ENCODE data around the gene CAV3. TPM values are rescaled to one million over a fixed set of nuclear protein-coding genes. Genes with fewer than 3 reads are reported as not detected.

Gene CAV3
- total RNA-seq, 1 experiment from 2014 or later: not detected

DNA sequence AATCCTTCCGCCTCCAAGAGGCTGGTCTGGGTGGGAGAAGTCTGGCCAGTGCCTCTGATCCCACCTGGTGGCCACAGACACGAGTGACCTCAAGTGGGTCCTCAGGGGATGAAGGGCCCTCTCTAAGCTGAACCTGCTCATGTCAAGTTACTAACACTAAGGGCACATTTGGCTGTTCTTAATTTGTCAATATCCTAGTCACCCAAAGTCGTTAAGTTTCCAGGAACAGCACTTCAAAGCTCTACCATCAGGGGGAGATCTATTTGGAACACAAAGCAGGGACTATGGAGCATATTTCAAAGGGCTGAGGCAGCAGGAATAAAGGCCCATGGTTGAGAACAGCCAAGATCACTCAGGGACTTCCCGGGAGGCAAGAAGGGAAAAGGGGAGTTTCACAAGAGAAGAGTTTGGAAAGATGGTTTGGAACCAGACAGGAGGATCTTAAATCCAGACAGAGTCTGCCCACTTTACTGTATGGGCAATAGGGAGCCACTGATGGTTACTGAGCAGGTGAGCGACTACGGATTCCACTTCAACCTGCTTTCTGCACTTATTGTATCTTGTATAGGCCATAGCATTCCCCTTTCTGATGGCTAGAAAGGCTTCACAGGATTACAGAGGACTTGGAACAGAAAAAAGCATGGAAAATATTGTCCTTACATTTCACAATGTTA, 22.1 kb downstream of the CAV3 start:
- H2AFZ ChIP-seq (ENCODE audit: low read depth, low read length, poor library complexity, severe bottlenecking): no peak overlapping the region
- no peak overlapping the region for H3K9ac ChIP-seq (ENCODE audit: low read length)
- TF ChIP-seq CEBPB (IDR thresholded peaks at IDR 0.05; ENCODE audit: low read depth) (no peak), RAD21 (IDR thresholded peaks at IDR 0.05; ENCODE audit: low read depth) (peak; percentile 43; the same call in 1 of the 2 replicates), EZH2phosphoT487 (IDR thresholded peaks at IDR 0.05; ENCODE audit: borderline replicate concordance) (no peak), EZH2 (IDR thresholded peaks at IDR 0.05) (no peak)
- TF ChIP-seq, protein P1, sequence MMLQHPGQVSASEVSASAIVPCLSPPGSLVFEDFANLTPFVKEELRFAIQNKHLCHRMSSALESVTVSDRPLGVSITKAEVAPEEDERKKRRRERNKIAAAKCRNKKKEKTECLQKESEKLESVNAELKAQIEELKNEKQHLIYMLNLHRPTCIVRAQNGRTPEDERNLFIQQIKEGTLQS (IDR thresholded peaks at IDR 0.05): no peak
- TF ChIP-seq, protein P2, sequence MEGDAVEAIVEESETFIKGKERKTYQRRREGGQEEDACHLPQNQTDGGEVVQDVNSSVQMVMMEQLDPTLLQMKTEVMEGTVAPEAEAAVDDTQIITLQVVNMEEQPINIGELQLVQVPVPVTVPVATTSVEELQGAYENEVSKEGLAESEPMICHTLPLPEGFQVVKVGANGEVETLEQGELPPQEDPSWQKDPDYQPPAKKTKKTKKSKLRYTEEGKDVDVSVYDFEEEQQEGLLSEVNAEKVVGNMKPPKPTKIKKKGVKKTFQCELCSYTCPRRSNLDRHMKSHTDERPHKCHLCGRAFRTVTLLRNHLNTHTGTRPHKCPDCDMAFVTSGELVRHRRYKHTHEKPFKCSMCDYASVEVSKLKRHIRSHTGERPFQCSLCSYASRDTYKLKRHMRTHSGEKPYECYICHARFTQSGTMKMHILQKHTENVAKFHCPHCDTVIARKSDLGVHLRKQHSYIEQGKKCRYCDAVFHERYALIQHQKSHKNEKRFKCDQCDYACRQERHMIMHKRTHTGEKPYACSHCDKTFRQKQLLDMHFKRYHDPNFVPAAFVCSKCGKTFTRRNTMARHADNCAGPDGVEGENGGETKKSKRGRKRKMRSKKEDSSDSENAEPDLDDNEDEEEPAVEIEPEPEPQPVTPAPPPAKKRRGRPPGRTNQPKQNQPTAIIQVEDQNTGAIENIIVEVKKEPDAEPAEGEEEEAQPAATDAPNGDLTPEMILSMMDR (IDR thresholded peaks at IDR 0.05 in 2 of 3, conservative IDR thresholded peaks at IDR 0.05 in 1 of 3; ENCODE audit: borderline replicate concordance in 1 of 3, insufficient read depth in 1 of 3, low read depth in 2 of 3, low read length in 2 of 3): peak; percentile 30 to 66 (median 60); a peak in 5 of 6 replicates
- no peaks in the 10 kb centered on the region for H3K79me2 ChIP-seq (ENCODE audit: insufficient read depth, low read length)
- ATAC-seq (peak; percentile 84), DNase-seq (ENCODE audit: low read depth, low spot score) (peak; percentile 37)
- no peaks in the 10 kb centered on the region for H4K20me1 ChIP-seq (ENCODE audit: insufficient read depth)
- peaks cover 0 to 9% of the 10 kb centered on the region in 2 experiments; a peak in 1 of 4 replicates for H3K4me1 ChIP-seq (ENCODE audit: control insufficient read depth in 1 of 2, insufficient read depth in 2 of 2, low read length in 2 of 2)
- no peak overlapping the region for H3K4me2 ChIP-seq (ENCODE audit: low read length)
- H3K27ac ChIP-seq (ENCODE audit: low read depth, low read length): no peak overlapping the region
- H3K36me3 ChIP-seq (ENCODE audit: control insufficient read depth in 1 of 2, insufficient read depth in 2 of 2, low read length in 2 of 2): no peaks in the 10 kb centered on the region
- intact Hi-C loops (cut with micrococcal nuclease): no loop called here
- H3K9me2 ChIP-seq (ENCODE audit: insufficient read depth): no peaks in the 10 kb centered on the region
- ChIA-PET CTCF (interaction anchor here (1.5 to 1.6 kb wide), 2 partner anchors 14 kb away, joined by 7 to 10 read pairs; partner anchors contain the start of gene OXTR), POLR2A (no interaction called here), RAD21 (ENCODE audit: low non-redundant PET in 1 of 2, low total read pairs in 2 of 2, uncharacterized antibody in 2 of 2, unreplicated experiment in 2 of 2) (no interaction called here)
- H3K4me3 ChIP-seq (replicated peaks in 1 of 2; ENCODE audit: low read depth in 1 of 2, low read length in 2 of 2): no peak overlapping the region
- no peaks in the 10 kb centered on the region for H3K27me3 ChIP-seq (ENCODE audit: insufficient read depth, low read length)
- H3K9me3 ChIP-seq (ENCODE audit: control insufficient read depth in 1 of 2, insufficient read depth in 1 of 2, low read depth in 1 of 2, low read length in 2 of 2): no peaks in the 10 kb centered on the region
- BruUV-seq (replicated peaks): no TSS peak

DNA sequence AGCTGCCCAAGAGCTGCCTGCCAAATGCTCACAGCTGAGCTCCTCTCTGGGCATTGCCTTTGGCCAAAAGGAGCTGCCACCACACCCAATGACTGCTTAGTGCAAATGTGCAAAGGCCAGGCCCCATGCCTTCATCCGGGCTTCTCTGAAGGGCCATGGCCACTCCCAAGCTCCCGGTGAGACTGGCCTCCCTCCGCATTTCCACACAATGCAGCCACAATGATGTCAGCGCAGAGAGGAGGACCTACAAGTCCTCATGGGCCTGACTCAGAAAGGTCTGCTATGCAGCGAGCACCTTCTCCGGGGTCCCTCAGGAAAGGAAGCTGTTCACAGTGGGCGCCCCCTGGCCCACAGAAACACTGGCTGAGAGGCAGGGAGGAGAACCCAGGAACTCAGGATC, 23.1 kb downstream of the CAV3 start:
- Histone ChIP-seq H3K4me2 (ENCODE audit: low read length) (no peak overlapping the region), H3K36me3 (ENCODE audit: control insufficient read depth in 1 of 2, insufficient read depth in 2 of 2, low read length in 2 of 2) (no peaks in the 10 kb centered on the region), H3K9me2 (ENCODE audit: insufficient read depth) (no peaks in the 10 kb centered on the region), H3K9me3 (ENCODE audit: control insufficient read depth in 1 of 2, insufficient read depth in 1 of 2, low read depth in 1 of 2, low read length in 2 of 2) (no peaks in the 10 kb centered on the region), H3K79me2 (ENCODE audit: insufficient read depth, low read length) (no peaks in the 10 kb centered on the region), H3K4me1 (ENCODE audit: control insufficient read depth in 1 of 2, insufficient read depth in 2 of 2, low read length in 2 of 2) (peaks cover 0 to 9% of the 10 kb centered on the region in 2 experiments; a peak in 1 of 4 replicates), H3K27ac (ENCODE audit: low read depth, low read length) (no peak overlapping the region), H2AFZ (ENCODE audit: low read depth, low read length, poor library complexity, severe bottlenecking) (no peak overlapping the region), H3K27me3 (ENCODE audit: insufficient read depth, low read length) (no peaks in the 10 kb centered on the region), H3K4me3 (replicated peaks in 1 of 2; ENCODE audit: low read depth in 1 of 2, low read length in 2 of 2) (no peak overlapping the region), H3K9ac (ENCODE audit: low read length) (no peak overlapping the region), H4K20me1 (ENCODE audit: insufficient read depth) (no peaks in the 10 kb centered on the region)
- RAD21 ChIA-PET (ENCODE audit: low non-redundant PET in 1 of 2, low total read pairs in 2 of 2, uncharacterized antibody in 2 of 2, unreplicated experiment in 2 of 2): no interaction called here
- BruUV-seq (replicated peaks): no TSS peak
- DNase-seq (ENCODE audit: low read depth, low spot score) (no peak), ATAC-seq (no peak)
- CTCF ChIA-PET: no interaction called here
- intact Hi-C loops (cut with micrococcal nuclease): no loop called here
- POLR2A ChIA-PET: no interaction called here
- TF ChIP-seq, protein P3, sequence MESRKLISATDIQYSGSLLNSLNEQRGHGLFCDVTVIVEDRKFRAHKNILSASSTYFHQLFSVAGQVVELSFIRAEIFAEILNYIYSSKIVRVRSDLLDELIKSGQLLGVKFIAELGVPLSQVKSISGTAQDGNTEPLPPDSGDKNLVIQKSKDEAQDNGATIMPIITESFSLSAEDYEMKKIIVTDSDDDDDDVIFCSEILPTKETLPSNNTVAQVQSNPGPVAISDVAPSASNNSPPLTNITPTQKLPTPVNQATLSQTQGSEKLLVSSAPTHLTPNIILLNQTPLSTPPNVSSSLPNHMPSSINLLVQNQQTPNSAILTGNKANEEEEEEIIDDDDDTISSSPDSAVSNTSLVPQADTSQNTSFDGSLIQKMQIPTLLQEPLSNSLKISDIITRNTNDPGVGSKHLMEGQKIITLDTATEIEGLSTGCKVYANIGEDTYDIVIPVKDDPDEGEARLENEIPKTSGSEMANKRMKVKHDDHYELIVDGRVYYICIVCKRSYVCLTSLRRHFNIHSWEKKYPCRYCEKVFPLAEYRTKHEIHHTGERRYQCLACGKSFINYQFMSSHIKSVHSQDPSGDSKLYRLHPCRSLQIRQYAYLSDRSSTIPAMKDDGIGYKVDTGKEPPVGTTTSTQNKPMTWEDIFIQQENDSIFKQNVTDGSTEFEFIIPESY (IDR thresholded peaks at IDR 0.05; ENCODE audit: extremely low read depth, insufficient replicate concordance, low read length): no peak
- TF ChIP-seq, protein P1 (IDR thresholded peaks at IDR 0.05): no peak
- TF ChIP-seq EGR1 (IDR thresholded peaks at IDR 0.05; ENCODE audit: low read depth) (no peak), EZH2 (IDR thresholded peaks at IDR 0.05) (no peak), ZNF274 (IDR thresholded peaks at IDR 0.05; ENCODE audit: low read depth, low read length) (no peak)
